SU-DHL-6 (cell line): ENCODE data around the gene PEX5.

ENCODE experiments used
- H2AFZ ChIP-seq: fragments of 200-600 bp; sonication (generic); 2 replicates; pipeline ENCODE4 v1.6.1; 2014; ENCODE audit warnings: low read depth, mild to moderate bottlenecking, moderate library complexity, mixed read lengths, antibody characterized with exemption, low read length; ENCODE audit not compliant: severe bottlenecking
- H3F3A ChIP-seq: fragments of 200-600 bp; shearing (Covaris generic); 2 replicates; pipeline ENCODE4 v1.6.0; 2016; ENCODE audit warnings: antibody characterized with exemption, mild to moderate bottlenecking; ENCODE audit not compliant: insufficient read depth
- H3K27ac ChIP-seq: fragments of 200-600 bp; sonication (generic); 2 replicates; pipeline ENCODE4 v1.5.1; 2016; ENCODE audit warnings: low read depth, mild to moderate bottlenecking, low read length, moderate library complexity, mixed read lengths
- H3K27me3 ChIP-seq: fragments of 200-600 bp; sonication (generic), shearing (Covaris generic); 2 replicates; pipeline ENCODE4 v1.6.0; 2014; ENCODE audit warnings: mild to moderate bottlenecking, low read length
- H3K36me3 ChIP-seq: fragments of 200-600 bp; sonication (generic); 2 replicates; pipeline ENCODE4 v1.6.1; 2014; ENCODE audit warnings: mild to moderate bottlenecking, low read length, mixed read lengths
- H3K4me2 ChIP-seq: fragments of 300-600, 200-600 bp; shearing (Covaris generic), sonication (generic); 2 replicates; pipeline ENCODE4 v1.6.0; 2014; ENCODE audit warnings: low read length, low read depth, mild to moderate bottlenecking; ENCODE audit not compliant: poor library complexity, severe bottlenecking
- H3K4me3 ChIP-seq: fragments of 200-600 bp; sonication (generic); 2 replicates; pipeline ENCODE4 v1.5.1; 2014; ENCODE audit warnings: antibody characterized with exemption, low read length, mild to moderate bottlenecking, mixed read lengths; ENCODE audit not compliant: insufficient read depth, poor library complexity, severe bottlenecking
- H3K79me2 ChIP-seq: fragments of 200-600 bp; sonication (generic); 2 replicates; pipeline ENCODE4 v1.6.1; 2014; ENCODE audit warnings: mild to moderate bottlenecking, low read length, moderate library complexity; ENCODE audit not compliant: insufficient read depth
- H3K9ac ChIP-seq: fragments of 200-600 bp; sonication (generic); 2 replicates; pipeline ENCODE4 v1.7.0; 2014; ENCODE audit warnings: mild to moderate bottlenecking, low read length
- H3K9me2 ChIP-seq: fragments of 200-600 bp; sonication (generic); replicated peaks from 2 replicates; pipeline ENCODE4 v1.6.1; 2014; ENCODE audit warnings: low read length; ENCODE audit not compliant: insufficient read depth
- H3K9me3 ChIP-seq: fragments of 200-600 bp; sonication (generic); 2 replicates; pipeline ENCODE4 v1.6.1; 2014; ENCODE audit warnings: low read length, mixed read lengths; ENCODE audit not compliant: insufficient read depth
- H4K20me1 ChIP-seq: fragments of 200-600 bp; sonication (generic); 2 replicates; pipeline ENCODE4 v1.6.1; 2014; ENCODE audit warnings: low read depth, mild to moderate bottlenecking, antibody characterized with exemption, low read length, moderate library complexity, mixed read lengths
- CTCF ChIP-seq: fragments of 200-600 bp; sonication (generic); IDR thresholded peaks from one replicate; pipeline ENCODE4 v1.5.1; 2017; ENCODE audit warnings: antibody characterized with exemption, mild to moderate bottlenecking, low read length, moderate library complexity; ENCODE audit not compliant: insufficient read depth, poor library complexity, severe bottlenecking
- EZH2phosphoT487 ChIP-seq: fragments of 200-600 bp; sonication (generic), shearing (Covaris generic); conservative IDR thresholded peaks from 2 replicates; pipeline ENCODE4 v1.6.1; 2018; ENCODE audit warnings: mild to moderate bottlenecking, antibody characterized with exemption, low read length, moderate library complexity, mixed read lengths

PEX5 gene

GRCh38 chr12:7150356-7150755 is 39.1 kb upstream of the PEX5 start:
- Histone ChIP-seq H3K4me2 (no peak overlapping the region), H3K4me3 (no peak overlapping the region)

GRCh38 chr12:7150841-7151240 is 38.6 kb upstream of the PEX5 start:
- Histone ChIP-seq H3K9ac (no peak overlapping the region), H3F3A (no peaks in the 10 kb centered on the region), H2AFZ (no peak overlapping the region), H3K36me3 (no peaks in the 10 kb centered on the region), H3K9me3 (no peaks in the 10 kb centered on the region), H3K4me3 (no peak overlapping the region), H4K20me1 (no peaks in the 10 kb centered on the region), H3K27ac (no peak overlapping the region), H3K79me2 (no peaks in the 10 kb centered on the region), H3K27me3 (no peaks in the 10 kb centered on the region), H3K9me2 (no peaks in the 10 kb centered on the region), H3K4me2 (no peak overlapping the region)
- TF ChIP-seq CTCF (no peak), EZH2phosphoT487 (no peak)

More at GRCh38 chr12:7150356-7150755, 39.1 kb upstream of the PEX5 start:
- no peak overlapping the region for H3K27ac ChIP-seq
- H3K36me3 ChIP-seq, result no peaks in the 10 kb centered on the region
- no peaks in the 10 kb centered on the region for H3F3A ChIP-seq
- no peak overlapping the region for H3K9ac ChIP-seq
- TF ChIP-seq EZH2phosphoT487, result no peak
- TF ChIP-seq CTCF, result no peak
- no peaks in the 10 kb centered on the region for H4K20me1 ChIP-seq
- no peaks in the 10 kb centered on the region for H3K27me3 ChIP-seq
- no peaks in the 10 kb centered on the region for H3K9me3 ChIP-seq
- H3K9me2 ChIP-seq, result no peaks in the 10 kb centered on the region
- no peaks in the 10 kb centered on the region for H3K79me2 ChIP-seq
- H2AFZ ChIP-seq, result no peak overlapping the region

GRCh38 chr12:7151532-7151931 is 38.0 kb upstream of the PEX5 start:
- Histone ChIP-seq H2AFZ (no peak overlapping the region), H3K79me2 (no peaks in the 10 kb centered on the region), H4K20me1 (no peaks in the 10 kb centered on the region), H3K4me2 (no peak overlapping the region), H3K36me3 (no peaks in the 10 kb centered on the region), H3K27ac (no peak overlapping the region), H3K27me3 (no peaks in the 10 kb centered on the region), H3F3A (no peaks in the 10 kb centered on the region), H3K9ac (no peak overlapping the region), H3K9me2 (no peaks in the 10 kb centered on the region), H3K9me3 (no peaks in the 10 kb centered on the region), H3K4me3 (no peak overlapping the region)
- TF ChIP-seq EZH2phosphoT487, result no peak
- no peak for TF ChIP-seq CTCF
